Sigmoid colon (tissue), 7 donors: ENCODE results near the gene WNT5B. TPM values are rescaled to one million over a fixed set of nuclear protein-coding genes. Genes with fewer than 3 reads are reported as not detected.

Source experiments
- DNase-seq: peaks from one replicate; pipeline ENCODE4 v3.0.0-alpha.2; 2019
- H3K27ac ChIP-seq, 4 donors: fragments of 200-600 bp; sonication (generic); one replicate each; pipeline ENCODE4 v1.5.1; 2016 to 2019; ENCODE audit warnings: mild to moderate bottlenecking in 1 of 4
- H3K27me3 ChIP-seq, 3 donors: fragments of 200-600 bp; sonication (generic); one replicate each; pipeline ENCODE4 v1.5.1; 2019; ENCODE audit warnings: mild to moderate bottlenecking in 1 of 3
- H3K36me3 ChIP-seq, 4 donors: fragments of 200-600 bp; sonication (generic); one replicate each; pipeline ENCODE4 v1.5.1; 2016 to 2019
- H3K4me1 ChIP-seq, 4 donors: fragments of 200-600 bp; sonication (generic); one replicate each; pipeline ENCODE4 v1.5.1; 2017 to 2019
- H3K4me3 ChIP-seq, 4 donors: fragments of 200-600 bp; sonication (generic); one replicate each; pipeline ENCODE4 v1.5.1; 2017 to 2019; ENCODE audit warnings: mild to moderate bottlenecking in 2 of 4, moderate library complexity in 1 of 4
- H3K9me3 ChIP-seq, 4 donors: fragments of 200-600 bp in 3 of 4; sonication (generic) in 3 of 4; one replicate each; pipeline versions ENCODE4 v1.5.1 to v1.6.1; 2013 to 2019
- CTCF ChIP-seq, 4 experiments: fragments of 450-650 bp in 3 of 4; fragments of 200-600 bp in 1 of 4; IDR thresholded peaks; one replicate each; pipeline ENCODE4 v1.5.1; 2016 to 2019; ENCODE audit warnings: antibody characterized with exemption in 4 of 4, mild to moderate bottlenecking in 3 of 4, moderate library complexity in 2 of 4
- EP300 ChIP-seq, 4 donors: sonication (generic); formaldehyde crosslinking; IDR thresholded peaks; one replicate each; pipeline ENCODE4 v1.6.1; 2017; ENCODE audit warnings: antibody characterized with exemption in 4 of 4
- POLR2A ChIP-seq, 2 donors: fragments of 450-650 bp; IDR thresholded peaks; one replicate each; pipeline ENCODE4 v1.6.1; 2016; ENCODE audit warnings: antibody characterized with exemption in 2 of 2, mild to moderate bottlenecking in 2 of 2, moderate library complexity in 2 of 2
- POLR2AphosphoS5 ChIP-seq, 4 donors: sonication (generic); formaldehyde crosslinking; IDR thresholded peaks; one replicate each; pipeline ENCODE4 v1.6.1; 2017; ENCODE audit warnings: antibody characterized with exemption in 4 of 4
- WGBS, 2 donors: extraction: QIAGEN DNeasy Blood & Tissue Kit; methylation state at CpG; one replicate each; pipeline ENCODE4 v1.1.7; 2013; 5-methylcytosine and 5-hydroxymethylcytosine counted together
- intact Hi-C: fragments of 100-400 bp; cut with DNase I; formaldehyde crosslinking; loops from one replicate; pipeline ENCODE4 v1.15.1; 2023
- polyA plus RNA-seq, 3 donors: library from polyadenylated mRNA; stranded (reverse); fragments of 200-250 nt; gene quantifications; one replicate each; pipeline ENCODE4 v1.2.3, GENCODE V29; 2013
- total RNA-seq, 4 donors: library from RNA; depleted of rRNA; stranded (reverse); fragments of >200 nt; gene quantifications; one replicate each; pipeline ENCODE4 v1.1.0, GENCODE V29; 2016
- donor health status: healthy with polysubstance abuse.
- donor health status: Bipolar disorder and iron deficiency.
- donor health status: healthy.

The WNT5B gene
- total and polyA plus RNA-seq, 7 donors = 0.69 to 72.3 (median 8.4) TPM

DNA sequence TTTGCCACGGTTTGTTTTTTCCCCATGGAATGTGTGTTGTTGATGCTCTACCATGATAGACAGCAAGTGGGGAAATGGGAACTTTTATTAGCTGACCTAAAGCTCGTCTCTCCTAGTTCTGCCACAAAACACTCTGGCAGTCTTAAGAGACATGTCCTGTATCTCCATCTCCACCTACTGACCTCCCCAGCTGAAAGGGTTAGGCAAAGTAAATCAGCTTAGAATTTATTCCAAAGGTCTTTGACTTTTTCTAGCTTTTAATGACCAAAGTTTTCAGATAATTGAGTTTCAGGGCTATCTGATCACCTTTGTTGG is 52.4 kb downstream of the WNT5B start:
- peak overlapping the region in 2 of 4 donors; percentile 22 to 59 for H3K27ac ChIP-seq
- no peaks in the 10 kb centered on the region for H3K36me3 ChIP-seq
- no peak for TF ChIP-seq EP300 (IDR thresholded peaks at IDR 0.05)
- no peak for TF ChIP-seq POLR2A (IDR thresholded peaks at IDR 0.05)
- no peak for TF ChIP-seq POLR2AphosphoS5 (IDR thresholded peaks at IDR 0.05)
- no peak for TF ChIP-seq CTCF (IDR thresholded peaks at IDR 0.05)
- intact Hi-C loops = no loop called here
- no peaks in the 10 kb centered on the region for H3K4me1 ChIP-seq
- no peak for DNase-seq
- no peaks in the 10 kb centered on the region for H3K9me3 ChIP-seq
- no peak overlapping the region for H3K4me3 ChIP-seq
- 17 to 52% methylated on average over 2 of the region's 2 CpGs for WGBS, 2 donors
- no peaks in the 10 kb centered on the region for H3K27me3 ChIP-seq

DNA sequence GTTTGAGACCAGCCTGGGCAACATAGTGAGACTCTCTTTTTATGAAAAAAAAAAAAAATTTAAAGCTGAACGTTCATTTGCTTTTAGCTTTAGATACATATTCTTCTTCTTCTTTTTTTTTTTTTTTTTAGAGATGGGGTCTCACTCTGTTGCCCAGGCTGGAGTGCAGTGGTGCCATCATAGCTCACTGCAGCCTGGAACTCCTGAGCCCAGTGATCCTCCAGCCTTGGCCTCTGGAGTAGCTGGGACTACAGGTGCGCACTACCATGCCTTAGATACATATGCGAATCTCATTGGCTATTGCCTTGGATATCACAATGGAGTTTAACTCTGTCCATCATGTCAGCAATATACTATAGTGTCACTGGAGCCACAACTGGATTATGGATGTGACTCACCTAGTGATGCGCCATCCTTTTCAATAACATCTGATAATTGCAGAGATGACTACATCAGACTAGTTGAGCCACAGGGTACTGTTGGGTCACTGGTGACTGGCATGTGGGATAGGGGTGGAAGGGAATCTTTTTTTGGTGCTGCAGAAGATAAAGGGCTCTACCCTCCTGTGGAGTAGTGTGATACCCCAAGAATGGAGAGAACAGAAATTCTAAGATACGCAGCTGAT is 59.2 kb downstream of the WNT5B start:
- Histone ChIP-seq H3K4me1 (peaks cover 0 to 24% (median 18%) of the 10 kb centered on the region in 4 donors), H3K27ac (no peak overlapping the region), H3K9me3 (no peaks in the 10 kb centered on the region), H3K27me3 (no peaks in the 10 kb centered on the region), H3K4me3 (no peak overlapping the region), H3K36me3 (no peaks in the 10 kb centered on the region)
- WGBS, 2 donors = 94 to 95% methylated on average over 5 of the region's 5 CpGs
- DNase-seq = no peak
- intact Hi-C loops = no loop called here
- TF ChIP-seq EP300 (IDR thresholded peaks at IDR 0.05) (no peak), POLR2AphosphoS5 (IDR thresholded peaks at IDR 0.05) (no peak), CTCF (IDR thresholded peaks at IDR 0.05) (no peak)

DNA sequence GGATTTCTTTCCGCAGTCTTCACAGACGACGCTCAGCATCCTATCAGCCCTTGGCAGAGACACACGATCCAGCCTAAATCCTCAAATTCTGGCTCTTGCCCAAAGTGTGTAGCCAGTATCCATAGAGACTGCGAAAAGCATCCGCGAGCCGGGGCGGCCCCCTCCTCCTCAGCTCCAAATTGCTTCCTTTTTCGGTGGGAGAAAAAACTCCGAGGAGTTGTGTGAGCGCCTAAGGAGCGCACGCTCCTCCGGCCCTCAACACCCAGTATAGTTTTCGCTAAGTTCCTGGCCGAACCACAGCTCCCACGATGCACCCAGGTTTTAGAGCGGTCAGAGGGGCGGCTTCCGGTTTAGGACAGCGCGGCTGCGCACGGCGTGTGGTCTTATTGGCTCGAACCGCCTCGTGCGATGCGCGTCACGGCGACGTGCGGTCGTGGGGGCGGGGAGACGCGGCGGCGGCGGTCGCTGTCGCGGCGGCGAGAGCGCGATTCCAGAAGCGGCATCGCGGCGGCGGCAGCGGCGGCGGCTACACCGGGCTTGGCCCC is 61.6 kb downstream of the WNT5B start, which contains the start of gene ADIPOR2:
Gene ADIPOR2 (plus strand): TSS at position 493 of the 545 bp plus-strand sequence. CDS start 63,274 bp downstream, outside the sequence.
- Histone ChIP-seq H3K4me1 (peaks cover 0 to 25% (median 19%) of the 10 kb centered on the region in 4 donors), H3K9me3 (no peaks in the 10 kb centered on the region)
- WGBS, 2 donors = 0 to 1% methylated on average over 59 of the region's 59 CpGs

GRCh38 chr12:1691123-1692007 is 62.3 kb downstream of the WNT5B start:
- WGBS, 2 donors = 0 to 1% methylated on average over 56 of the region's 56 CpGs
- Histone ChIP-seq H3K4me3 (peak overlapping the region; percentile 76 to 95 (median 85)), H3K27me3 (no peaks in the 10 kb centered on the region), H3K36me3 (no peaks in the 10 kb centered on the region), H3K4me1 (peaks cover 0 to 31% (median 22%) of the 10 kb centered on the region in 4 donors), H3K9me3 (no peaks in the 10 kb centered on the region), H3K27ac (peak overlapping the region; percentile 90 to 97 (median 93))
- intact Hi-C loops = loop anchor here (2.0 to 5.0 kb wide), 2 partner anchors 29 to 39 kb away; no protein-coding TSS in a partner anchor
- TF ChIP-seq EP300 (IDR thresholded peaks at IDR 0.05) (no peak), POLR2AphosphoS5 (IDR thresholded peaks at IDR 0.05) (no peak), CTCF (IDR thresholded peaks at IDR 0.05) (no peak), POLR2A (IDR thresholded peaks at IDR 0.05) (no peak)
- DNase-seq = peak; percentile 78

More for the DNA sequence above, 61.6 kb downstream of the WNT5B start, which contains the start of gene ADIPOR2:
- peak within 1 kb of the TSS; percentile 76 to 95 (median 85) for H3K4me3 ChIP-seq
- intact Hi-C loops = loop anchor here (2.0 to 5.0 kb wide), 2 partner anchors 28 to 38 kb away; no protein-coding TSS in a partner anchor
- H3K27me3 ChIP-seq = no peaks in the 10 kb centered on the region
- peak; percentile 77 to 93 (median 90) for TF ChIP-seq POLR2AphosphoS5 (IDR thresholded peaks at IDR 0.05)
- TF ChIP-seq CTCF (IDR thresholded peaks at IDR 0.05) = no peak
- TF ChIP-seq POLR2A (IDR thresholded peaks at IDR 0.05) = peak; percentile 25 to 50
- TF ChIP-seq EP300 (IDR thresholded peaks at IDR 0.05) = peak in 1 of 4 donors; percentile 80
- DNase-seq = peak; percentile 98
- H3K36me3 ChIP-seq = no peaks in the 10 kb centered on the region
- peak within 1 kb of the TSS; percentile 90 to 97 (median 93) for H3K27ac ChIP-seq
